GM18508 (cell line): ENCODE data around the gene INHBC.

ENCODE experiments used
- ATAC-seq: cut with Tn5 transposase; IDR thresholded peaks from one replicate; pipeline ENCODE4 v1.9.1; 2021; ENCODE audit warnings: moderate number of reproducible peaks; ENCODE audit not compliant: insufficient read depth, unreplicated experiment

The INHBC gene

DNA sequence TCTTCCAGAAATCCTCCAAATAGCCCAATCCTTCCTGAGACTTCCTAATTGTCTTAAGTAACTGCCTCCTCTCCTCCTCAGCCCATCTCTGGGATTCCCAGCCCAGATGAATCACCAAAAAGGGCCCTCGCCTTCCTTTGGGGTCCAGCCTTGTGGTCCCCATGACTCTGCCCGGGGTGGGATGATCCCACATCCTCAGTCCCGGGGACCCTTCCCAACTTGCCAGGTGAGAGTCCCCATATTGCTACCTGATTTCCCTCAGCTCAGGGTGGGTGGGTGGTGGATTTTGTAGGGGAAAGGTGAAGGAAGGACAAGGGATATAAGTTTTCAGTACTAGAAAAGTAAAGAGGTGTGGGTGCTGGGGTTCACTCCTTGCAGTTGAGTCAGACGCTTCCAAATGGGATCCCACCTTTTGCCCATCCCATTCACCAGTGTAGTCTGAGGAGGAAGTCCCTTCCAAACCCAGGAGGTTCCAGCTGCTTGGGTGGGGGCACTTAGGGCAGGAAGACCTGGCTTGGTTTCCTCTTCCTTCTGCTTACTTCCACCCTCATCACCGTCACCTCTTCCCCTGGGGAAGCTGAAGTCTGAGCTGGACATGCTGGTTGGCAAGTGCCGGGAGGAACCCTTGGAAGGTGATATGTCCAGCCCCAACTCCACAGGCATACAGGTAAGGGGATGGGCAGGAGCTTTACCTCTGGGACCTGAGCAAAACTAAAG is 30.6 kb downstream of the INHBC start:
- ATAC-seq: no peak

GRCh38 chr12:57465747-57466505 is 31.3 kb downstream of the INHBC start:
- no peak for ATAC-seq

GRCh38 chr12:57467212-57467874 is 32.8 kb downstream of the INHBC start:
- ATAC-seq: no peak

GRCh38 chr12:57467915-57468314 is 33.3 kb downstream of the INHBC start:
- no peak for ATAC-seq

GRCh38 chr12:57469296-57470164 is 34.9 kb downstream of the INHBC start:
- no peak for ATAC-seq

DNA sequence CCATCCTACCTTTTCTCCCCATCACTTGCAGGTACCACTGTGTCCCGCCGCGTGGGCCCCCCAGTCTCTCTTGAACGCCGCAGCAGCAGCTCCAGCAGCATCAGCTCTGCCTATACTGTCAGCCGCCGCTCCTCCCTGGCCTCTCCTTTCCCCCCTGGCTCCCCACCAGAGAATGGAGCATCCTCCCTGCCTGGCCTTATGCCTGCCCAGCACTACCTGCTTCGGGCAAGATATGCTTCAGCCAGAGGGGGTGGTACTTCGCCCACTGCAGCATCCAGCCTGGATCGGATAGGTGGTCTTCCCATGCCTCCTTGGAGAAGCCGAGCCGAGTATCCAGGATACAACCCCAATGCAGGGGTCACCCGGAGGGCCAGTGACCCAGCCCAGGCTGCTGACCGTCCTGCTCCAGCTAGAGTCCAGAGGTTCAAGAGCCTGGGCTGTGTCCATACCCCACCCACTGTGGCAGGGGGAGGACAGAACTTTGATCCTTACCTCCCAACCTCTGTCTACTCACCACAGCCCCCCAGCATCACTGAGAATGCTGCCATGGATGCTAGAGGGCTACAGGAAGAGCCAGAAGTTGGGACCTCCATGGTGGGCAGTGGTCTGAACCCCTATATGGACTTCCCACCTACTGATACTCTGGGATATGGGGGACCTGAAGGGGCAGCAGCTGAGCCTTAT is 35.8 kb downstream of the INHBC start:
- no peak for ATAC-seq

DNA sequence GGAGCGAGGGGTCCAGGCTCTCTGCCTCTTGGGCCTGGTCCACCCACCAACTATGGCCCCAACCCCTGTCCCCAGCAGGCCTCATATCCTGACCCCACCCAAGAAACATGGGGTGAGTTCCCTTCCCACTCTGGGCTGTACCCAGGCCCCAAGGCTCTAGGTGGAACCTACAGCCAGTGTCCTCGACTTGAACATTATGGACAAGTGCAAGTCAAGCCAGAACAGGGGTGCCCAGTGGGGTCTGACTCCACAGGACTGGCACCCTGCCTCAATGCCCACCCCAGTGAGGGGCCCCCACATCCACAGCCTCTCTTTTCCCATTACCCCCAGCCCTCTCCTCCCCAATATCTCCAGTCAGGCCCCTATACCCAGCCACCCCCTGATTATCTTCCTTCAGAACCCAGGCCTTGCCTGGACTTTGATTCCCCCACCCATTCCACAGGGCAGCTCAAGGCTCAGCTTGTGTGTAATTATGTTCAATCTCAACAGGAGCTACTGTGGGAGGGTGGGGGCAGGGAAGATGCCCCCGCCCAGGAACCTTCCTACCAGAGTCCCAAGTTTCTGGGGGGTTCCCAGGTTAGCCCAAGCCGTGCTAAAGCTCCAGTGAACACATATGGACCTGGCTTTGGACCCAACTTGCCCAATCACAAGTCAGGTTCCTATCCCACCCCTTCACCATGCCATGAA is 36.5 kb downstream of the INHBC start:
- ATAC-seq: no peak

DNA sequence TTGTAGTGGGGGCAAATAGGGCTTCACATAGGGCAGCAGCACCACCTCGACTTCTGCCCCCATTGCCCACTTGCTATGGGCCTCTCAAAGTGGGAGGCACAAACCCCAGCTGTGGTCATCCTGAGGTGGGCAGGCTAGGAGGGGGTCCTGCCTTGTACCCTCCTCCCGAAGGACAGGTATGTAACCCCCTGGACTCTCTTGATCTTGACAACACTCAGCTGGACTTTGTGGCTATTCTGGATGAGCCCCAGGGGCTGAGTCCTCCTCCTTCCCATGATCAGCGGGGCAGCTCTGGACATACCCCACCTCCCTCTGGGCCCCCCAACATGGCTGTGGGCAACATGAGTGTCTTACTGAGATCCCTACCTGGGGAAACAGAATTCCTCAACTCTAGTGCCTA is 37.1 kb downstream of the INHBC start:
- no peak for ATAC-seq

DNA sequence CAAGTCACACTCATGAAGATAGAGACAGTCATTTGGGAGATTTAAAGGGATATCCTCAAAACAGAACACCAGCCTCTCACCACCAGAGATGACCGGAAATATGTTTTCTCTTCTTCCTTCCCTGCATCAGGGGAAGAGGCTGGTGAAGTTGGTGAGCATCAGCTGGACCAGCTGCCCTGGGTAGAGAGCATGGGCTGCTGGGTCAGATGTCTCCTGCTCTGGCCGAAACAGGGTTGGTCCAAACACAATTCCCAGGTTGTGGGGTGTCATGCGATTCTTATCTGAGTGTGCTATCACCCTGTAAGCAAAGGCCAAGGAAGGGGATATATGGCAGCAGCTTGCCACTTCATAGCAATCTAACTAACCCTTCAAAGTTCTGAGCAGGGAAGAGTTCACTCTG is 37.8 kb downstream of the INHBC start:
- ATAC-seq: no peak

GRCh38 chr12:57473392-57473791 is 38.8 kb downstream of the INHBC start:
- no peak for ATAC-seq

GRCh38 chr12:57473886-57474285 is 39.3 kb downstream of the INHBC start:
- no peak for ATAC-seq

DNA sequence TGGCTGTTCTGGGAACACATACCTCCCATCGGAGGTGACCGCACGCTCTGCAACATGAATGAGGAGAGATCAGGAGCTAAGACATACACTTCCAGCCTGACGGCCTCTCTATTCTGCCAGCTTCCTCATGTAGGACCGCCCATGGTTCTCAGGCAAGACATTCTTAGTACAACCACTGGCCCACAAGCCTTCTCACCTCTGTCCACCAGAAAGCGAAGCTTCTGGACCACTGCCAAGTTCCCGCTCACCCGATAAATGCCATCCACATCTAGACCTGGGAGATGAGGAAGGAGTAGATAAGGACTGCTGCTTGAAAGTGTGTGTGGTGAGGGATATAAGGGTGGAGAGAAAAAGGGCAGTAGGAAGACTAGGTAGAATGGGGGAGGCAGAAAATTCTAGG is 39.8 kb downstream of the INHBC start:
- no peak for ATAC-seq

- ATAC-seq: no peak
Measured at GRCh38 chr12:57474862-57475261, 40.3 kb downstream of the INHBC start.

- ATAC-seq: no peak
Measured at GRCh38 chr12:57475271-57476161, 40.9 kb downstream of the INHBC start.

- ATAC-seq: no peak
Measured at GRCh38 chr12:57476162-57476992, 41.8 kb downstream of the INHBC start.

DNA sequence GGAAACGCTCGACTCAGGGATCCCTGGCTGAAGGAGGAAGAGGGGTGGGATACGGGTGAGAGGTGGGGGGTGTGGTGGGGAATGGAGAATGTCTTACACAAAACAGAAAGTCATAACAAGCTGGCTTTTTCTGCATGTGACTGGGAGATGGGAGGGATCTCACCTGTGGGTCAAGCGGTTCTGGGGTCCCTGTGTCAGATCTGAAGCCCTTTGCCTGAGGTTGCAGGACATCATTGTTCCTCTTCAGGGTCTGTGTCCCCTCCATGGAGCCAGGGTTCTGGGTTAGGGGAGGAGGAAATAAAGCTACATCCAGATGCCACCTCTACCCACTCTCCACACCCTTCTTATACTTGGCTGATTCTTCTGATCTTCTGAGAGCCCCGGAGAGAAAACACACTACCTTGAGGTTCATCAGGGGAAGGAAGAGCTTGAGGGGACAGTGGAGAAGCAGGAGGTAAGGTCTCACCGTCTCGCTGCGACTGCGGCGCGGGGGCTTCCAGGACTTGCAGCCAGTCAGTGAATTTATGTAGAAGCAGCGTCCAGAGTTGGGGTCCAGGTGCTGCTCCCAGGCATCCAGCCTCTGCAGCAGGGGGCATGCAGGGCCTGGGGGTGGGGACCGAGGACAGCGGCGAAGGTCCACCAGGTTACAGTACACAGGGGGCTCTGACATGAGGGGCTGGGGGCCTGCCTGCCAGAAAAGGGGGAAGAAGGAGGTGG is 42.6 kb downstream of the INHBC start:
- ATAC-seq: no peak
